ENCODE results near the gene LPCAT4.

- TF ChIP-seq CTCF (IDR thresholded peaks at IDR 0.05; ENCODE audit: borderline replicate concordance, extremely low read depth, low read length, poor library complexity, severe bottlenecking) (no peak), EZH2 (IDR thresholded peaks at IDR 0.05; ENCODE audit: borderline replicate concordance, low read depth, low read length, severe bottlenecking) (no peak)
Observed at GRCh38 chr15:34360298-34360697, 6.7 kb downstream of the LPCAT4 start.
